Measurements from ENCODE around the gene GGACT. TPM values are rescaled to one million over a fixed set of nuclear protein-coding genes. Genes with fewer than 3 reads are reported as not detected.

The GGACT gene
- total RNA-seq, 2 experiments from 2014 or later, result 2.4 to 2.9 TPM

GRCh38 chr13:100600461-100600860 lies 11.9 kb upstream of the GGACT start:
- ChIA-PET POLR2A (no interaction called here), CTCF (no interaction called here)
- TF ChIP-seq, protein P1, sequence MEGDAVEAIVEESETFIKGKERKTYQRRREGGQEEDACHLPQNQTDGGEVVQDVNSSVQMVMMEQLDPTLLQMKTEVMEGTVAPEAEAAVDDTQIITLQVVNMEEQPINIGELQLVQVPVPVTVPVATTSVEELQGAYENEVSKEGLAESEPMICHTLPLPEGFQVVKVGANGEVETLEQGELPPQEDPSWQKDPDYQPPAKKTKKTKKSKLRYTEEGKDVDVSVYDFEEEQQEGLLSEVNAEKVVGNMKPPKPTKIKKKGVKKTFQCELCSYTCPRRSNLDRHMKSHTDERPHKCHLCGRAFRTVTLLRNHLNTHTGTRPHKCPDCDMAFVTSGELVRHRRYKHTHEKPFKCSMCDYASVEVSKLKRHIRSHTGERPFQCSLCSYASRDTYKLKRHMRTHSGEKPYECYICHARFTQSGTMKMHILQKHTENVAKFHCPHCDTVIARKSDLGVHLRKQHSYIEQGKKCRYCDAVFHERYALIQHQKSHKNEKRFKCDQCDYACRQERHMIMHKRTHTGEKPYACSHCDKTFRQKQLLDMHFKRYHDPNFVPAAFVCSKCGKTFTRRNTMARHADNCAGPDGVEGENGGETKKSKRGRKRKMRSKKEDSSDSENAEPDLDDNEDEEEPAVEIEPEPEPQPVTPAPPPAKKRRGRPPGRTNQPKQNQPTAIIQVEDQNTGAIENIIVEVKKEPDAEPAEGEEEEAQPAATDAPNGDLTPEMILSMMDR (IDR thresholded peaks at IDR 0.05), result no peak
- Mint-ChIP-seq H3K27ac (no peak overlapping the region), H3K27me3 (peaks cover 5% of the 10 kb centered on the region), H3K4me3 (no peak overlapping the region), H3K36me3 (ENCODE audit: low read depth) (peaks cover 11% of the 10 kb centered on the region), H3K9me3 (no peaks in the 10 kb centered on the region), H3K4me1 (ENCODE audit: low read depth) (no peaks in the 10 kb centered on the region)
- H3K27ac ChIP-seq (ENCODE audit: low read depth in 1 of 2, low read length in 2 of 2), result no peak overlapping the region
- no peaks in the 10 kb centered on the region for H3K36me3 ChIP-seq (ENCODE audit: insufficient read depth, low read length)
- no peak for DNase-seq
- H3K27me3 ChIP-seq (ENCODE audit: control insufficient read depth in 1 of 2, insufficient read depth in 2 of 2, low read length in 2 of 2), result no peaks in the 10 kb centered on the region
- H3K4me3 ChIP-seq (ENCODE audit: low read length), result no peak overlapping the region
- intact Hi-C loops (cut with DNase I, micrococcal nuclease), result no loop called here
- no peak for ATAC-seq (ENCODE audit: poor library complexity)
- no peaks in the 10 kb centered on the region for H3K4me1 ChIP-seq (ENCODE audit: insufficient read depth, low read length)
- no peaks in the 10 kb centered on the region for H3K9me3 ChIP-seq (ENCODE audit: control insufficient read depth in 1 of 2, insufficient read depth in 1 of 2, low read length in 2 of 2)

DNA sequence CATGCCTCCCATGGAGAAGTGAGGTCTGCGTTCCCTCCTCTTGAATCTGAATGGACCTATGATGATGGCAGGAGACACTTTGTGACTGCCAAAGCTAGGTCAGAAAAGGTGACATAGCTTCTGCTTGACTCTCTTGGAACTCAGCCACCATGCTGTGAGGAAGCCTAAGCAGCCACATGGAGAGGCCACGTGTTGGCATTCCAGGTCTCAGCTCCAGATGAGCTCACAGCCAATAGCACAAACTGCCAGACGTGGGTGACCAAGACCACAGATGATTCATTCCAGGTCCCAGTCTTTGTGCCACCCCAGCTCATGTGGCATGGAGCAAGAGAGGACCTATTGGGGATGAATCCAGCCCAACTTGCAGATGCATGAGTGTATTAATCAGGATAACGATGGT lies 8.7 kb upstream of the GGACT start:
- no peaks in the 10 kb centered on the region for H3K9me3 Mint-ChIP-seq
- POLR2A ChIA-PET, result no interaction called here
- Histone ChIP-seq H3K36me3 (ENCODE audit: insufficient read depth, low read length) (no peaks in the 10 kb centered on the region), H3K27ac (ENCODE audit: low read depth in 1 of 2, low read length in 2 of 2) (no peak overlapping the region), H3K9me3 (ENCODE audit: control insufficient read depth in 1 of 2, insufficient read depth in 1 of 2, low read length in 2 of 2) (no peaks in the 10 kb centered on the region), H3K4me1 (ENCODE audit: insufficient read depth, low read length) (no peaks in the 10 kb centered on the region), H3K27me3 (ENCODE audit: control insufficient read depth in 1 of 2, insufficient read depth in 2 of 2, low read length in 2 of 2) (no peaks in the 10 kb centered on the region), H3K4me3 (ENCODE audit: low read length) (no peak overlapping the region)
- CTCF ChIA-PET, result no interaction called here
- ATAC-seq (ENCODE audit: poor library complexity) (no peak), DNase-seq (no peak)
- peaks cover 5% of the 10 kb centered on the region for H3K27me3 Mint-ChIP-seq
- no peak overlapping the region for H3K27ac Mint-ChIP-seq
- no peak overlapping the region for H3K4me3 Mint-ChIP-seq
- no peaks in the 10 kb centered on the region for H3K36me3 Mint-ChIP-seq (ENCODE audit: low read depth)
- TF ChIP-seq, protein P1 (IDR thresholded peaks at IDR 0.05), result no peak
- no peaks in the 10 kb centered on the region for H3K4me1 Mint-ChIP-seq (ENCODE audit: low read depth)
- intact Hi-C loops (cut with DNase I, micrococcal nuclease), result loop anchor here in 1 of 2 experiments (10.0 kb wide), 1 partner anchor 1798 kb away; no protein-coding TSS in a partner anchor

- DNase-seq (no peak), ATAC-seq (ENCODE audit: poor library complexity) (no peak)
- CTCF ChIA-PET, result interaction anchor here (2.4 kb wide), 1 partner anchor 23 kb away, joined by 6 read pairs; no protein-coding TSS in a partner anchor
- Histone ChIP-seq H3K36me3 (ENCODE audit: insufficient read depth, low read length) (no peaks in the 10 kb centered on the region), H3K9me3 (ENCODE audit: control insufficient read depth in 1 of 2, insufficient read depth in 1 of 2, low read length in 2 of 2) (no peaks in the 10 kb centered on the region), H3K4me3 (ENCODE audit: low read length) (no peak overlapping the region), H3K27me3 (ENCODE audit: control insufficient read depth in 1 of 2, insufficient read depth in 2 of 2, low read length in 2 of 2) (no peaks in the 10 kb centered on the region), H3K4me1 (ENCODE audit: insufficient read depth, low read length) (no peaks in the 10 kb centered on the region), H3K27ac (ENCODE audit: low read depth in 1 of 2, low read length in 2 of 2) (no peak overlapping the region)
- no peaks in the 10 kb centered on the region for H3K9me3 Mint-ChIP-seq
- H3K4me1 Mint-ChIP-seq (ENCODE audit: low read depth), result no peaks in the 10 kb centered on the region
- no peaks in the 10 kb centered on the region for H3K36me3 Mint-ChIP-seq (ENCODE audit: low read depth)
- intact Hi-C loops (cut with DNase I, micrococcal nuclease), result loop anchor here in 1 of 2 experiments (10.0 kb wide), 1 partner anchor 1798 kb away; no protein-coding TSS in a partner anchor
- H3K4me3 Mint-ChIP-seq, result no peak overlapping the region
- POLR2A ChIA-PET, result no interaction called here
- TF ChIP-seq, protein P1 (IDR thresholded peaks at IDR 0.05), result no peak
- no peak overlapping the region for H3K27ac Mint-ChIP-seq
- H3K27me3 Mint-ChIP-seq, result peaks cover 5% of the 10 kb centered on the region
These were observed 7.9 kb upstream of the GGACT start for GRCh38 chr13:100596516-100596915.

Data from CD4-positive, alpha-beta T cell (primary cell).